CD4-positive, alpha-beta T cell treated with Interleukin-12 subunit alpha and Interleukin-12 subunit beta, for 1 hour (primary cell): ENCODE data around the gene CES1.
"Not testable (repeated sequence)": the region's sequence is repeated elsewhere in the genome, so short reads cannot be mapped to it uniquely, and the experiment has no call there.

Source experiments
- DNase-seq: peaks from one replicate; pipeline ENCODE4 v3.0.0-alpha.2; 2020

Gene CES1

GRCh38 chr16:55790240-55790639 lies 42.7 kb downstream of the CES1 start:
- DNase-seq: not testable (repeated sequence)

- not testable (repeated sequence) for DNase-seq
Measured at GRCh38 chr16:55782793-55783091, 50.2 kb downstream of the CES1 start.

GRCh38 chr16:55782091-55782792 lies 50.7 kb downstream of the CES1 start:
- DNase-seq: not testable (repeated sequence)

- DNase-seq: not testable (repeated sequence)
Measured at GRCh38 chr16:55781456-55781855, 51.4 kb downstream of the CES1 start.

GRCh38 chr16:55780095-55780407 lies 52.8 kb downstream of the CES1 start:
- DNase-seq: not testable (repeated sequence)

GRCh38 chr16:55779402-55780094 lies 53.3 kb downstream of the CES1 start:
- no peak for DNase-seq

- no peak for DNase-seq
Measured at GRCh38 chr16:55778757-55779156, 54.1 kb downstream of the CES1 start.

GRCh38 chr16:55775857-55776256 lies 57.0 kb downstream of the CES1 start:
- no peak for DNase-seq

GRCh38 chr16:55773859-55774549 lies 58.9 kb downstream of the CES1 start:
- DNase-seq: no peak

- DNase-seq: no peak
Measured at GRCh38 chr16:55765161-55765560, 67.7 kb downstream of the CES1 start.

- no peak for DNase-seq
Measured at GRCh38 chr16:55760310-55761001, 72.4 kb downstream of the CES1 start.

- not testable (repeated sequence) for DNase-seq
Measured at GRCh38 chr16:55759965-55760309, 73.0 kb downstream of the CES1 start.

GRCh38 chr16:55757595-55758527 lies 75.0 kb downstream of the CES1 start:
- DNase-seq: not testable (repeated sequence)

GRCh38 chr16:55756963-55757362 lies 75.9 kb downstream of the CES1 start:
- no peak for DNase-seq

- no peak for DNase-seq
Measured at GRCh38 chr16:55754056-55754455, 78.8 kb downstream of the CES1 start.

GRCh38 chr16:55753145-55753631 lies 79.7 kb downstream of the CES1 start:
- DNase-seq: not testable (repeated sequence)
